Measurements from ENCODE around the gene ELOVL3. TPM values are rescaled to one million over a fixed set of nuclear protein-coding genes. Genes with fewer than 3 reads are reported as not detected.

Gene ELOVL3
- total and polyA plus RNA-seq, 10 of the 15 experiments (the other 5 are each of a cell fraction or from before 2014, with no cell fraction given): 0.10 to 0.18 (median 0.11) TPM; not detected in 7

GRCh38 chr10:102243309-102243708 is 17.2 kb downstream of the ELOVL3 start:
- H3K27ac ChIP-seq (ENCODE audit: control insufficient read depth, insufficient read depth): no peak overlapping the region
- no peaks in the 10 kb centered on the region for H3K36me3 ChIP-seq (ENCODE audit: control insufficient read depth in 2 of 2, insufficient read depth in 2 of 2, low read length in 1 of 2)
- in situ Hi-C loops (cut with MboI) (no loop called here), intact Hi-C loops (cut with micrococcal nuclease; ENCODE audit: unreplicated experiment) (no loop called here)
- no peak for TF ChIP-seq JUNB (IDR thresholded peaks at IDR 0.05)
- TF ChIP-seq IRF4 (IDR thresholded peaks at IDR 0.05; ENCODE audit: low read depth, low read length): no peak
- no peak for TF ChIP-seq NFIC (IDR thresholded peaks at IDR 0.05; ENCODE audit: low read depth, low read length)
- TF ChIP-seq CBX5 (IDR thresholded peaks at IDR 0.05; ENCODE audit: low read depth): no peak
- TF ChIP-seq ESRRA (IDR thresholded peaks at IDR 0.05; ENCODE audit: low read length): no peak
- TF ChIP-seq RCOR1 (conservative IDR thresholded peaks at IDR 0.05; ENCODE audit: low read depth, low read length): no peak
- TF ChIP-seq RELA (IDR thresholded peaks at IDR 0.05; ENCODE audit: borderline replicate concordance, partially characterized antibody): no peak
- TF ChIP-seq IRF3 (IDR thresholded peaks at IDR 0.05): no peak
- TF ChIP-seq MYC (IDR thresholded peaks at IDR 0.05; ENCODE audit: insufficient read depth, insufficient read length, insufficient replicate concordance, low read length, severe bottlenecking): no peak
- TF ChIP-seq SMC3 (IDR thresholded peaks at IDR 0.05; ENCODE audit: borderline replicate concordance, low read length): no peak
- no peak for TF ChIP-seq FOXM1 (IDR thresholded peaks at IDR 0.05; ENCODE audit: low read depth, low read length)
- FAIRE-seq (no peak), DNase-seq (ENCODE audit: low read depth, low spot score) (no peak), ATAC-seq (no peak)
- ChIA-PET SMC1A (ENCODE audit: uncharacterized antibody, unreplicated experiment) (no interaction called here), POLR2A (no interaction called here), CTCF (interaction anchor here (3.3 to 5.1 kb wide), 2 partner anchors 11 to 108 kb away, joined by 19 to 45 read pairs; no protein-coding TSS in a partner anchor), RAD21 (ENCODE audit: unreplicated experiment) (no interaction called here)
- no peak overlapping the region for H3K4me3 ChIP-seq
- no peaks in the 10 kb centered on the region for H4K20me1 ChIP-seq (ENCODE audit: control insufficient read depth, insufficient read depth)
- no peak overlapping the region for H2AFZ ChIP-seq (ENCODE audit: control insufficient read depth, low read depth, low read length)
- H3K79me2 ChIP-seq (ENCODE audit: control insufficient read depth, insufficient read depth, low read length): peaks cover 30% of the 10 kb centered on the region
- no peak overlapping the region for H3K4me2 ChIP-seq (ENCODE audit: control insufficient read depth, insufficient read depth)
- H3K9ac ChIP-seq (ENCODE audit: control insufficient read depth, insufficient read depth, low read length): no peak overlapping the region
- no peaks in the 10 kb centered on the region for H3K9me3 ChIP-seq (replicated peaks; ENCODE audit: control insufficient read depth, insufficient read depth, low read length)
- no TSS peak for BruUV-seq (replicated peaks)
- 87% methylated on average over 2 of the region's 2 CpGs for WGBS (ENCODE audit: insufficient coverage, insufficient replicate concordance, low lambda C conversion rate, missing lambda C conversion rate)
- H3K27me3 ChIP-seq (replicated peaks in 1 of 2; ENCODE audit: control insufficient read depth in 2 of 2, insufficient read depth in 2 of 2, low read length in 1 of 2): peaks cover 8 to 15% of the 10 kb centered on the region in 2 experiments
- peaks cover 4% of the 10 kb centered on the region; the same call in 1 of the 2 replicates for H3K4me1 ChIP-seq (ENCODE audit: control insufficient read depth, insufficient read depth, low read length)
